HepG2 (cell line): ENCODE results near the gene WDR27. TPM values are rescaled to one million over a fixed set of nuclear protein-coding genes. Genes with fewer than 3 reads are reported as not detected.

ENCODE experiments used
- BRCA1 ChIP-seq: sonication (generic); formaldehyde crosslinking; IDR thresholded peaks from 2 replicates; pipeline ENCODE4 v1.4.0; 2020; ENCODE audit warnings: missing genetic modification reagents
- CREM ChIP-seq, 2 experiments: sonication (generic) in 1 of 2; formaldehyde crosslinking in 1 of 2; IDR thresholded peaks; 2 replicates each; pipeline versions ENCODE4 v1.4.0 to v1.6.1; 2016 to 2020; ENCODE audit warnings: antibody characterized with exemption in 1 of 2, mild to moderate bottlenecking in 1 of 2, missing genetic modification reagents in 1 of 2
- DNMT3B ChIP-seq: conservative IDR thresholded peaks from 2 replicates; pipeline ENCODE4 v1.6.1; 2016; ENCODE audit warnings: missing biosample characterization, control low read depth
- IKZF4 ChIP-seq: sonication (generic); formaldehyde crosslinking; IDR thresholded peaks from 2 replicates; pipeline ENCODE4 v1.5.1; 2020; ENCODE audit warnings: borderline replicate concordance, mild to moderate bottlenecking, low read depth, missing genetic modification reagents; ENCODE audit errors: not compliant biosample characterization
- MEF2D ChIP-seq: sonication (generic); formaldehyde crosslinking; IDR thresholded peaks from 2 replicates; pipeline ENCODE4 v1.5.1; 2020; ENCODE audit warnings: mild to moderate bottlenecking, missing genetic modification reagents
- MYNN ChIP-seq: sonication (generic); formaldehyde crosslinking; IDR thresholded peaks from 2 replicates; pipeline ENCODE4 v1.4.0; 2020; ENCODE audit warnings: mild to moderate bottlenecking, low read depth, missing genetic modification reagents
- PRDM15 ChIP-seq: sonication (generic); formaldehyde crosslinking; IDR thresholded peaks from 2 replicates; pipeline ENCODE4 v1.4.0; 2020; ENCODE audit warnings: missing genetic modification reagents
- PRMT3 ChIP-seq: sonication (generic); formaldehyde crosslinking; IDR thresholded peaks from 2 replicates; pipeline ENCODE4 v1.8.1; 2022; ENCODE audit warnings: low read depth, mild to moderate bottlenecking, moderate library complexity, missing genetic modification reagents, borderline replicate concordance
- SMYD3 ChIP-seq: sonication (generic); formaldehyde crosslinking; IDR thresholded peaks from 2 replicates; pipeline ENCODE4 v1.8.1; 2023; ENCODE audit warnings: mild to moderate bottlenecking, missing genetic modification reagents
- SNAPC2 ChIP-seq: sonication (generic); formaldehyde crosslinking; IDR thresholded peaks from 2 replicates; pipeline ENCODE4 v1.8.1; 2022; ENCODE audit warnings: mild to moderate bottlenecking, missing genetic modification reagents
- SNAPC5 ChIP-seq: sonication (generic); formaldehyde crosslinking; IDR thresholded peaks from 2 replicates; pipeline ENCODE4 v1.8.1; 2023; ENCODE audit warnings: mild to moderate bottlenecking, missing genetic modification reagents, borderline replicate concordance
- ZBTB8A ChIP-seq: sonication (generic); formaldehyde crosslinking; IDR thresholded peaks from 2 replicates; pipeline ENCODE4 v1.4.0; 2020; ENCODE audit warnings: mild to moderate bottlenecking, low read depth, missing genetic modification reagents, borderline replicate concordance
- ZFX ChIP-seq: sonication (generic); formaldehyde crosslinking; IDR thresholded peaks from 2 replicates; pipeline ENCODE4 v1.4.0; 2020; ENCODE audit warnings: mild to moderate bottlenecking, low read depth, missing genetic modification reagents, moderate library complexity
- ZNF232 ChIP-seq: sonication (generic); formaldehyde crosslinking; IDR thresholded peaks from 2 replicates; pipeline ENCODE4 v1.4.0; 2020; ENCODE audit warnings: missing genetic modification reagents, borderline replicate concordance
- ZNF275 ChIP-seq: sonication (generic); formaldehyde crosslinking; IDR thresholded peaks from 2 replicates; pipeline ENCODE4 v1.8.0; 2022; ENCODE audit warnings: missing genetic modification reagents, mild to moderate bottlenecking, inconsistent platforms, borderline replicate concordance
- ZNF331 ChIP-seq: sonication (generic); formaldehyde crosslinking; IDR thresholded peaks from 2 replicates; pipeline ENCODE4 v1.4.0; 2020; ENCODE audit warnings: missing genetic modification reagents
- ZNF33B ChIP-seq: sonication (generic); formaldehyde crosslinking; IDR thresholded peaks from 2 replicates; pipeline ENCODE4 v1.5.1; 2020; ENCODE audit warnings: mild to moderate bottlenecking, missing genetic modification reagents
- ZNF367 ChIP-seq: sonication (generic); formaldehyde crosslinking; IDR thresholded peaks from 2 replicates; pipeline ENCODE4 v1.4.0; 2020; ENCODE audit warnings: missing genetic modification reagents, borderline replicate concordance
- ZNF660 ChIP-seq: sonication (generic); formaldehyde crosslinking; IDR thresholded peaks from 2 replicates; pipeline ENCODE4 v1.5.1; 2020; ENCODE audit warnings: mild to moderate bottlenecking, low read depth, missing genetic modification reagents, borderline replicate concordance
- ZNF703 ChIP-seq: sonication (generic); formaldehyde crosslinking; IDR thresholded peaks from 2 replicates; pipeline ENCODE4 v1.5.1; 2020; ENCODE audit warnings: missing genetic modification reagents, mild to moderate bottlenecking, moderate library complexity, borderline replicate concordance
- ZNF850 ChIP-seq: sonication (generic); formaldehyde crosslinking; conservative IDR thresholded peaks from 2 replicates; pipeline ENCODE4 v1.9.0; 2021; ENCODE audit warnings: mild to moderate bottlenecking, missing genetic modification reagents
- ZSCAN12 ChIP-seq: sonication (generic); formaldehyde crosslinking; IDR thresholded peaks from 2 replicates; pipeline ENCODE4 v1.9.0; 2021; ENCODE audit warnings: mild to moderate bottlenecking, missing genetic modification reagents
- ZXDC ChIP-seq: sonication (generic); formaldehyde crosslinking; IDR thresholded peaks from 2 replicates; pipeline ENCODE4 v1.5.0; 2020; ENCODE audit warnings: mild to moderate bottlenecking, missing genetic modification reagents
- polyA plus RNA-seq, 8 experiments: library from polyadenylated mRNA; depleted of rRNA in 3 of 8; stranded (reverse) in 7 of 8; unstranded in 1 of 8; fragments of >200 nt; fragmentation: Illumina TruSeq in 4 of 8; extraction: Trizol in 4 of 8; gene quantifications; 2 replicates each; pipeline versions ENCODE4 v1.2.1 to v1.2.3, GENCODE V29; 2011 to 2016; ENCODE audit warnings: low read depth in 4 of 8, missing spikeins in 1 of 8, mixed read lengths in 1 of 8; ENCODE audit not compliant: insufficient read depth in 1 of 8
- total RNA-seq, 5 experiments: library from RNA; depleted of rRNA; stranded (reverse); fragments of >200 nt; fragmentation: Illumina TruSeq; extraction: Trizol; gene quantifications; 2 replicates each; pipeline ENCODE4 v1.2.3, GENCODE V29; 2016; ENCODE audit warnings: low read depth in 1 of 5

Gene WDR27
- total and polyA plus RNA-seq, 2 of the 13 experiments (the other 11 are each of a cell fraction or from before 2014, with no cell fraction given): 34.1 to 80.3 TPM

- no peak for TF ChIP-seq ZXDC (CRISPR knock-in tag)
- no peak for TF ChIP-seq PRDM15
- no peak for TF ChIP-seq MYNN (CRISPR knock-in tag)
- no peak; the same call in 1 of the 2 replicates for TF ChIP-seq ZNF850
- no peak for TF ChIP-seq ZSCAN12 (CRISPR knock-in tag)
- no peak for TF ChIP-seq ZFX (CRISPR knock-in tag)
- TF ChIP-seq ZNF703 (CRISPR knock-in tag): no peak
- no peak for TF ChIP-seq ZNF660 (CRISPR knock-in tag)
- 0 out of 2 replicates have a peak, but pooled peaks have one; percentile 57 for TF ChIP-seq BRCA1 (CRISPR knock-in tag)
- 0 out of 2 replicates have a peak, but pooled peaks have one; percentile 3 for TF ChIP-seq DNMT3B (CRISPR knock-in tag)
- TF ChIP-seq ZNF275: no peak
- TF ChIP-seq SMYD3: peak; percentile 45; the same call in 1 of the 2 replicates
- TF ChIP-seq ZNF331 (CRISPR knock-in tag): 0 out of 2 replicates have a peak, but pooled peaks have one; percentile 5
- peak; percentile 66; the same call in 1 of the 2 replicates for TF ChIP-seq ZNF232 (CRISPR knock-in tag)
- no peak for TF ChIP-seq IKZF4 (CRISPR knock-in tag)
- peak; percentile 69; the same call in 1 of the 2 replicates for TF ChIP-seq MEF2D (CRISPR knock-in tag)
- TF ChIP-seq ZNF367 (CRISPR knock-in tag): peak; percentile 83; the same call in 1 of the 2 replicates
- no peak for TF ChIP-seq CREM (IDR thresholded peaks at IDR 0.05)
- no peak for TF ChIP-seq CREM (CRISPR knock-in tag; IDR thresholded peaks at IDR 0.05)
- TF ChIP-seq SNAPC2: 0 out of 2 replicates have a peak, but pooled peaks have one; percentile 42
- TF ChIP-seq PRMT3: no peak
- no peak for TF ChIP-seq SNAPC5 (CRISPR knock-in tag)
- no peak for TF ChIP-seq ZBTB8A
- no peak for TF ChIP-seq ZNF33B (CRISPR knock-in tag)
These were observed 1.0 kb upstream of the WDR27 start (continued) for GRCh38 chr6:169702840-169703246.
